GM12878 (cell line): ENCODE results near the gene HEATR3. TPM values are rescaled to one million over a fixed set of nuclear protein-coding genes. Genes with fewer than 3 reads are reported as not detected.
A peak's percentile ranks its signal among the peaks of the same experiment; 100 is the strongest.

Experiments used
- CHD2 ChIP-seq: IDR thresholded peaks from 2 replicates; pipeline ENCODE4 v1.6.1; 2011; ENCODE audit warnings: low read depth, low read length, improper control_type of control experiment, borderline replicate concordance
- MEF2A ChIP-seq: IDR thresholded peaks from 2 replicates; pipeline ENCODE4 v1.6.1; 2011; ENCODE audit warnings: low read depth, mild to moderate bottlenecking, low read length, moderate library complexity; ENCODE audit not compliant: insufficient read depth
- NBN ChIP-seq: fragments of 450-650 bp; IDR thresholded peaks from 2 replicates; pipeline ENCODE4 v1.6.1; 2016
- STAT3 ChIP-seq: IDR thresholded peaks from 2 replicates; pipeline ENCODE4 v1.6.1; 2011; ENCODE audit warnings: low read depth, low read length, improper control_type of control experiment
- ZSCAN29 ChIP-seq: fragments of 450-650 bp; IDR thresholded peaks from 2 replicates; pipeline ENCODE4 v1.6.1; 2017; ENCODE audit warnings: mild to moderate bottlenecking, moderate library complexity
- polyA plus RNA-seq, 11 experiments: library from polyadenylated mRNA; depleted of rRNA in 4 of 11; unstranded in 6 of 11; stranded (reverse) in 5 of 11; fragments of >200 nt; fragmentation: Nextera tagmentation in 4 of 11; fragmentation: Illumina TruSeq in 1 of 11; extraction: Ambion mirVana in 4 of 11; extraction: Trizol in 1 of 11; gene quantifications; 1 replicate in 1 of 11; 2 replicates in 10 of 11; pipeline versions ENCODE4 v1.2.1 to v1.2.3, GENCODE V29; 2011 to 2016; ENCODE audit warnings: inconsistent platforms in 2 of 11, missing spikeins in 2 of 11, low read depth in 1 of 11
- total RNA-seq, 4 experiments: library from RNA; depleted of rRNA in 3 of 4; stranded (reverse); fragments of >200 nt in 3 of 4; fragmentation: Illumina TruSeq in 1 of 4; extraction: Trizol in 1 of 4; gene quantifications; 2 replicates each; pipeline versions ENCODE4 v1.2.1 to v1.2.3, GENCODE V29; 2013 to 2021
- TF ChIP-seq, protein P1 (sequence below): fragments of 450-650 bp; IDR thresholded peaks from 2 replicates; pipeline ENCODE4 v1.6.1; 2017; ENCODE audit warnings: mild to moderate bottlenecking, moderate library complexity
- TF ChIP-seq, protein P2 (sequence below): fragments of 450-650 bp; formaldehyde crosslinking; IDR thresholded peaks from 2 replicates; pipeline ENCODE4 v1.4.0; 2020; ENCODE audit warnings: mild to moderate bottlenecking, moderate library complexity

The HEATR3 gene
- total and polyA plus RNA-seq, 10 of the 15 experiments (the other 5 are each of a cell fraction or from before 2014, with no cell fraction given) = 1.5 to 30.0 (median 17.7) TPM

DNA sequence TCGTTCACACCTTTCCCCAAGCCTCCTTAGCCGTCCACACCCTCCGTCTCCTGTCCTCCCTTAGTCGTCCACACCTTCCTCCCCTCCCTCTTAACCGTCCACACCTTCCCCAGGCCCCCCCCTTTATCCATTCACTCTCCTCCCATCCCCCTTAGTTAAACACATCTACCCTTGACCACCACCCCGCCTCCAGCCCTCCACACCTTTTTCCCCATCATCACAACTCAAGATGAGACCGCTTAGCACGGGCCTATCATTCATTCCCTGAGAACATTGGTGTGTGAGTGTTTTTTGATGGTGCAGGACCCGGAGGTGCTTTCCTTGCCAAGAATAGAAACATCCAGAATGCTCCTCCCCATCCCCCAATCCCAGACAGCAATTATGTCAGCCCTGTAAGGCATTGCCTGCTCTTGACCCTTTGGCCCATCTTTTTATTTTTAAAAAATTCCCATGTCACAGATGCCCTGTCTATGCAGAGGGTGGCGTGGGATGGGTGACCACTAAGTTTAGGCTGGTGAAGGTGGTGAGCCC lies 88.7 kb downstream of the HEATR3 start (continued):
- TF ChIP-seq, protein P1, sequence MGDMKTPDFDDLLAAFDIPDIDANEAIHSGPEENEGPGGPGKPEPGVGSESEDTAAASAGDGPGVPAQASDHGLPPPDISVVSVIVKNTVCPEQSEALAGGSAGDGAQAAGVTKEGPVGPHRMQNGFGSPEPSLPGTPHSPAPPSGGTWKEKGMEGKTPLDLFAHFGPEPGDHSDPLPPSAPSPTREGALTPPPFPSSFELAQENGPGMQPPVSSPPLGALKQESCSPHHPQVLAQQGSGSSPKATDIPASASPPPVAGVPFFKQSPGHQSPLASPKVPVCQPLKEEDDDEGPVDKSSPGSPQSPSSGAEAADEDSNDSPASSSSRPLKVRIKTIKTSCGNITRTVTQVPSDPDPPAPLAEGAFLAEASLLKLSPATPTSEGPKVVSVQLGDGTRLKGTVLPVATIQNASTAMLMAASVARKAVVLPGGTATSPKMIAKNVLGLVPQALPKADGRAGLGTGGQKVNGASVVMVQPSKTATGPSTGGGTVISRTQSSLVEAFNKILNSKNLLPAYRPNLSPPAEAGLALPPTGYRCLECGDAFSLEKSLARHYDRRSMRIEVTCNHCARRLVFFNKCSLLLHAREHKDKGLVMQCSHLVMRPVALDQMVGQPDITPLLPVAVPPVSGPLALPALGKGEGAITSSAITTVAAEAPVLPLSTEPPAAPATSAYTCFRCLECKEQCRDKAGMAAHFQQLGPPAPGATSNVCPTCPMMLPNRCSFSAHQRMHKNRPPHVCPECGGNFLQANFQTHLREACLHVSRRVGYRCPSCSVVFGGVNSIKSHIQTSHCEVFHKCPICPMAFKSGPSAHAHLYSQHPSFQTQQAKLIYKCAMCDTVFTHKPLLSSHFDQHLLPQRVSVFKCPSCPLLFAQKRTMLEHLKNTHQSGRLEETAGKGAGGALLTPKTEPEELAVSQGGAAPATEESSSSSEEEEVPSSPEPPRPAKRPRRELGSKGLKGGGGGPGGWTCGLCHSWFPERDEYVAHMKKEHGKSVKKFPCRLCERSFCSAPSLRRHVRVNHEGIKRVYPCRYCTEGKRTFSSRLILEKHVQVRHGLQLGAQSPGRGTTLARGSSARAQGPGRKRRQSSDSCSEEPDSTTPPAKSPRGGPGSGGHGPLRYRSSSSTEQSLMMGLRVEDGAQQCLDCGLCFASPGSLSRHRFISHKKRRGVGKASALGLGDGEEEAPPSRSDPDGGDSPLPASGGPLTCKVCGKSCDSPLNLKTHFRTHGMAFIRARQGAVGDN = no peak
- no peak for TF ChIP-seq STAT3
- TF ChIP-seq, protein P2, sequence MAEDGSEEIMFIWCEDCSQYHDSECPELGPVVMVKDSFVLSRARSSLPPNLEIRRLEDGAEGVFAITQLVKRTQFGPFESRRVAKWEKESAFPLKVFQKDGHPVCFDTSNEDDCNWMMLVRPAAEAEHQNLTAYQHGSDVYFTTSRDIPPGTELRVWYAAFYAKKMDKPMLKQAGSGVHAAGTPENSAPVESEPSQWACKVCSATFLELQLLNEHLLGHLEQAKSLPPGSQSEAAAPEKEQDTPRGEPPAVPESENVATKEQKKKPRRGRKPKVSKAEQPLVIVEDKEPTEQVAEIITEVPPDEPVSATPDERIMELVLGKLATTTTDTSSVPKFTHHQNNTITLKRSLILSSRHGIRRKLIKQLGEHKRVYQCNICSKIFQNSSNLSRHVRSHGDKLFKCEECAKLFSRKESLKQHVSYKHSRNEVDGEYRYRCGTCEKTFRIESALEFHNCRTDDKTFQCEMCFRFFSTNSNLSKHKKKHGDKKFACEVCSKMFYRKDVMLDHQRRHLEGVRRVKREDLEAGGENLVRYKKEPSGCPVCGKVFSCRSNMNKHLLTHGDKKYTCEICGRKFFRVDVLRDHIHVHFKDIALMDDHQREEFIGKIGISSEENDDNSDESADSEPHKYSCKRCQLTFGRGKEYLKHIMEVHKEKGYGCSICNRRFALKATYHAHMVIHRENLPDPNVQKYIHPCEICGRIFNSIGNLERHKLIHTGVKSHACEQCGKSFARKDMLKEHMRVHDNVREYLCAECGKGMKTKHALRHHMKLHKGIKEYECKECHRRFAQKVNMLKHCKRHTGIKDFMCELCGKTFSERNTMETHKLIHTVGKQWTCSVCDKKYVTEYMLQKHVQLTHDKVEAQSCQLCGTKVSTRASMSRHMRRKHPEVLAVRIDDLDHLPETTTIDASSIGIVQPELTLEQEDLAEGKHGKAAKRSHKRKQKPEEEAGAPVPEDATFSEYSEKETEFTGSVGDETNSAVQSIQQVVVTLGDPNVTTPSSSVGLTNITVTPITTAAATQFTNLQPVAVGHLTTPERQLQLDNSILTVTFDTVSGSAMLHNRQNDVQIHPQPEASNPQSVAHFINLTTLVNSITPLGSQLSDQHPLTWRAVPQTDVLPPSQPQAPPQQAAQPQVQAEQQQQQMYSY (CRISPR knock-in tag) = no peak
- 0 out of 2 replicates have a peak, but pooled peaks have one; percentile 17 for TF ChIP-seq CHD2
- peak; percentile 41; the same call in 1 of the 2 replicates for TF ChIP-seq NBN
- TF ChIP-seq MEF2A = peak; percentile 62; the same call in 1 of the 2 replicates
- TF ChIP-seq ZSCAN29 = no peak
